Cortex of kidney (tissue), 1 donor: ENCODE results near the gene DBNDD2.

Experiments used
- DNase-seq: peaks from one replicate; lab custom pipeline; 2025; lab: John Stamatoyannopoulos, UW

The DBNDD2 gene

GRCh38 chr20:45407783-45408645 is at the start of gene DBNDD2:
Gene DBNDD2, plus strand, starts transcription at chr20:45408289. Its CDS starts 179 bp downstream, at chr20:45408468.
- DNase-seq, result no peak

- DNase-seq, result no peak
These were observed 49.1 kb upstream of the DBNDD2 start for GRCh38 chr20:45359069-45359405.

- DNase-seq, result no peak
These were observed 48.5 kb upstream of the DBNDD2 start for GRCh38 chr20:45359406-45360148.

GRCh38 chr20:45361793-45362192 is 46.3 kb upstream of the DBNDD2 start:
- no peak for DNase-seq

GRCh38 chr20:45362804-45363610 is 45.1 kb upstream of the DBNDD2 start, which contains the start of gene SYS1:
Gene SYS1, plus strand, starts transcription at chr20:45363156. Its CDS starts 376 bp downstream, at chr20:45363532.
- peak; percentile 93 for DNase-seq

- DNase-seq, result no peak
These were observed 44.2 kb upstream of the DBNDD2 start for GRCh38 chr20:45363611-45364492.

GRCh38 chr20:45365444-45365970 is 42.6 kb upstream of the DBNDD2 start:
- DNase-seq, result no peak

GRCh38 chr20:45366192-45366591 is 41.9 kb upstream of the DBNDD2 start:
- no peak for DNase-seq

- no peak for DNase-seq
These were observed 41.5 kb upstream of the DBNDD2 start for GRCh38 chr20:45366631-45367030.

GRCh38 chr20:45367126-45367525 is 41.0 kb upstream of the DBNDD2 start:
- DNase-seq, result no peak

GRCh38 chr20:45368221-45368980 is 39.7 kb upstream of the DBNDD2 start:
- no peak for DNase-seq

GRCh38 chr20:45370571-45371160 is 37.4 kb upstream of the DBNDD2 start:
- DNase-seq, result no peak

GRCh38 chr20:45372241-45372640 is 35.8 kb upstream of the DBNDD2 start:
- no peak for DNase-seq

GRCh38 chr20:45372646-45373352 is 35.3 kb upstream of the DBNDD2 start:
- DNase-seq, result no peak

GRCh38 chr20:45373353-45374100 is 34.6 kb upstream of the DBNDD2 start:
- DNase-seq, result no peak

- DNase-seq, result no peak
These were observed 34.0 kb upstream of the DBNDD2 start for GRCh38 chr20:45374101-45374467.

GRCh38 chr20:45374966-45375365 is 33.1 kb upstream of the DBNDD2 start:
- DNase-seq, result no peak

GRCh38 chr20:45377269-45377668 is 30.8 kb upstream of the DBNDD2 start:
- DNase-seq, result no peak

GRCh38 chr20:45378191-45378590 is 29.9 kb upstream of the DBNDD2 start, which contains the start of gene TP53TG5:
Gene TP53TG5, minus strand, starts transcription at chr20:45378325. Its CDS starts 89 bp downstream, at chr20:45378236.
- no peak for DNase-seq
